SK-N-SH (cell line): ENCODE data around the gene ATF7IP2. TPM values are rescaled to one million over a fixed set of nuclear protein-coding genes. Genes with fewer than 3 reads are reported as not detected.
"Not testable (repeated sequence)": the region's sequence is repeated elsewhere in the genome, so short reads cannot be mapped to it uniquely, and the experiment has no call there.

ENCODE experiments used
- CTCF ChIA-PET: fragments of 300-600, 350-600 bp; formaldehyde crosslinking; extraction: SDS; loops from one replicate; lab custom pipeline; 2021; lab: Yijun Ruan, JAX
- POLR2A ChIA-PET: fragments of 350-600 bp; sonication (Branson Sonifier 250); formaldehyde crosslinking; extraction: SDS; loops from one replicate; lab custom pipeline; 2020; ENCODE audit warnings: antibody characterized with exemption, inconsistent platforms; lab: Yijun Ruan, JAX
- DNase-seq: peaks from one replicate; pipeline ENCODE4 v3.0.0; 2012
- H2AFZ ChIP-seq: fragments of 200-600 bp; sonication (generic); 2 replicates; pipeline ENCODE4 v1.8.1; 2016; ENCODE audit warnings: antibody characterized with exemption, mild to moderate bottlenecking, low read depth
- H3F3A ChIP-seq: fragments of 200-600 bp; sonication (generic); replicated peaks from 2 replicates; pipeline ENCODE3; 2016; ENCODE audit warnings: antibody characterized with exemption, mild to moderate bottlenecking; ENCODE audit not compliant: insufficient read depth
- H3K27ac ChIP-seq, 2 experiments: fragments of 200-500 bp in 1 of 2; fragments of 200-600 bp in 1 of 2; sonication (Bioruptor generic) in 1 of 2; sonication (generic), shearing (Covaris generic) in 1 of 2; 2 replicates each; pipeline versions ENCODE4 v1.5.1 to v1.6.1; 2014 to 2016; ENCODE audit warnings: low read depth in 2 of 2, inconsistent platforms in 1 of 2, low read length in 1 of 2, mild to moderate bottlenecking in 1 of 2, mixed read lengths in 1 of 2
- H3K27me3 ChIP-seq: fragments of 200-600 bp; sonication (generic), shearing (Covaris generic); 2 replicates; pipeline ENCODE4 v1.6.1; 2016; ENCODE audit warnings: mixed run types; ENCODE audit not compliant: insufficient read depth
- H3K36me3 ChIP-seq, 2 experiments: fragments of 200-500 bp in 1 of 2; fragments of 200-600 bp in 1 of 2; sonication (Bioruptor generic) in 1 of 2; sonication (generic) in 1 of 2; replicated peaks in 1 of 2; 2 replicates each; pipeline versions ENCODE3 to v1.5.1; 2014 to 2016; ENCODE audit warnings: low read length in 1 of 2, mild to moderate bottlenecking in 1 of 2; ENCODE audit not compliant: insufficient read depth in 2 of 2, control insufficient read depth in 1 of 2
- H3K4me1 ChIP-seq, 2 experiments: fragments of 200-500 bp in 1 of 2; fragments of 200-600 bp in 1 of 2; sonication (Bioruptor generic) in 1 of 2; sonication (generic), shearing (Covaris generic) in 1 of 2; 2 replicates each; pipeline versions ENCODE4 v1.5.1 to v1.6.1; 2014 to 2016; ENCODE audit warnings: low read depth in 1 of 2, low read length in 1 of 2, mixed run types in 1 of 2; ENCODE audit not compliant: insufficient read depth in 2 of 2, control insufficient read depth in 1 of 2
- H3K4me2 ChIP-seq: fragments of 200-600 bp; sonication (generic), shearing (Covaris generic); 2 replicates; pipeline ENCODE4 v1.6.1; 2017; ENCODE audit warnings: mixed run types
- H3K4me3 ChIP-seq, 2 experiments: fragments of 200-500 bp in 1 of 2; fragments of 200-600 bp in 1 of 2; sonication (Bioruptor generic) in 1 of 2; sonication (generic), shearing (Covaris generic) in 1 of 2; 2 replicates each; pipeline versions ENCODE4 v1.5.1 to v1.8.1; 2014 to 2016; ENCODE audit warnings: low read depth in 2 of 2, inconsistent platforms in 1 of 2, low read length in 1 of 2, mild to moderate bottlenecking in 1 of 2, mixed read lengths in 1 of 2, moderate library complexity in 1 of 2
- H3K79me2 ChIP-seq: fragments of 200-600 bp; sonication (generic); 2 replicates; pipeline ENCODE4 v1.8.1; 2017; ENCODE audit warnings: mild to moderate bottlenecking; ENCODE audit not compliant: insufficient read depth
- H3K9ac ChIP-seq: fragments of 200-600 bp; sonication (generic); 2 replicates; pipeline ENCODE4 v1.6.1; 2017; ENCODE audit warnings: mixed run types
- H3K9me2 ChIP-seq: fragments of 200-600 bp; sonication (generic); 2 replicates; pipeline ENCODE4 v1.6.1; 2017; ENCODE audit warnings: mixed run types
- H3K9me3 ChIP-seq: fragments of 200-600 bp; sonication (generic); 2 replicates; pipeline ENCODE4 v1.6.1; 2017; ENCODE audit warnings: mixed run types, mild to moderate bottlenecking, moderate library complexity
- H4K20me1 ChIP-seq: fragments of 200-600 bp; sonication (generic); 2 replicates; pipeline ENCODE4 v1.6.1; 2017; ENCODE audit warnings: mild to moderate bottlenecking, mixed run types; ENCODE audit not compliant: insufficient read depth
- CTCF ChIP-seq: fragments of 200-600 bp; sonication (generic); IDR thresholded peaks from 2 replicates; pipeline ENCODE4 v1.6.1; 2017; ENCODE audit warnings: antibody characterized with exemption, mild to moderate bottlenecking, moderate library complexity
- ELF1 ChIP-seq: IDR thresholded peaks from 2 replicates; pipeline ENCODE4 v1.4.0; 2012
- EP300 ChIP-seq, 2 experiments: IDR thresholded peaks; 2 replicates each; pipeline versions ENCODE4 v1.4.0 to v1.6.1; 2012; ENCODE audit warnings: borderline replicate concordance in 1 of 2, low read depth in 1 of 2, low read length in 1 of 2
- EZH2phosphoT487 ChIP-seq: fragments of 200-600 bp; sonication (generic); IDR thresholded peaks from 2 replicates; pipeline ENCODE4 v1.6.1; 2017; ENCODE audit warnings: low read depth, mixed run types, mild to moderate bottlenecking, antibody characterized with exemption, moderate library complexity, borderline replicate concordance
- FOSL2 ChIP-seq: IDR thresholded peaks from 2 replicates; pipeline ENCODE4 v1.4.0; 2012; ENCODE audit warnings: low read depth, mild to moderate bottlenecking, moderate library complexity, borderline replicate concordance
- FOXJ3 ChIP-seq: sonication (generic); formaldehyde crosslinking; IDR thresholded peaks from 2 replicates; pipeline ENCODE4 v1.5.1; 2020; ENCODE audit warnings: mild to moderate bottlenecking, missing genetic modification reagents
- GATA2 ChIP-seq: sonication (generic); formaldehyde crosslinking; IDR thresholded peaks from 2 replicates; pipeline ENCODE4 v1.5.0; 2020; ENCODE audit warnings: mild to moderate bottlenecking, missing genetic modification reagents
- JUND ChIP-seq: IDR thresholded peaks from 2 replicates; pipeline ENCODE4 v1.4.0; 2012
- MAX ChIP-seq: IDR thresholded peaks from 2 replicates; pipeline ENCODE4 v1.4.0; 2012; ENCODE audit warnings: low read depth
- MEF2A ChIP-seq: IDR thresholded peaks from 2 replicates; pipeline ENCODE4 v1.4.0; 2012; ENCODE audit warnings: low read depth, borderline replicate concordance
- NRF1 ChIP-seq: IDR thresholded peaks from 2 replicates; pipeline ENCODE4 v1.6.1; 2012; ENCODE audit warnings: low read depth, mild to moderate bottlenecking, low read length
- PBX3 ChIP-seq: IDR thresholded peaks from 2 replicates; pipeline ENCODE4; 2012
- POLR2AphosphoS5 ChIP-seq: IDR thresholded peaks from 2 replicates; pipeline ENCODE4 v1.6.1; 2012; ENCODE audit warnings: low read depth, low read length
- RAD21 ChIP-seq: IDR thresholded peaks from 2 replicates; pipeline ENCODE4 v1.6.1; 2012; ENCODE audit warnings: mild to moderate bottlenecking, low read length
- RXRA ChIP-seq: IDR thresholded peaks from 2 replicates; pipeline ENCODE4 v1.4.0; 2012; ENCODE audit warnings: low read depth, mild to moderate bottlenecking, borderline replicate concordance
- SIN3A ChIP-seq: IDR thresholded peaks from 2 replicates; pipeline ENCODE4 v1.6.1; 2012; ENCODE audit warnings: low read depth, mild to moderate bottlenecking, low read length, moderate library complexity, borderline replicate concordance
- SMC3 ChIP-seq: IDR thresholded peaks from 2 replicates; pipeline ENCODE4 v1.6.1; 2012; ENCODE audit warnings: low read depth, low read length, improper control_type of control experiment
- TCF12 ChIP-seq: IDR thresholded peaks from 2 replicates; pipeline ENCODE4 v1.4.0; 2012
- TEAD4 ChIP-seq: IDR thresholded peaks from 2 replicates; pipeline ENCODE4 v1.4.0; 2012; ENCODE audit warnings: mild to moderate bottlenecking, borderline replicate concordance; ENCODE audit not compliant: insufficient read depth
- ZBTB33 ChIP-seq: IDR thresholded peaks from 2 replicates; pipeline ENCODE4 v1.4.0; 2012; ENCODE audit warnings: low read depth, borderline replicate concordance
- WGBS: methylation state at CpG from one replicate; pipeline ENCODE4 v1.1.6; 2017; ENCODE audit warnings: low lambda C conversion rate; 5-methylcytosine and 5-hydroxymethylcytosine counted together
- polyA plus RNA-seq, 3 experiments: library from polyadenylated mRNA; depleted of rRNA; stranded (reverse); fragments of >200 nt; gene quantifications; 2 replicates each; pipeline ENCODE4 v1.2.3, GENCODE V29; 2012

ATF7IP2 gene
- polyA plus RNA-seq, 1 of the 3 experiments (the other 2 are of a cell fraction): 0.35 TPM

GRCh38 chr16:10466861-10467260, 81.0 kb downstream of the ATF7IP2 start:
- Histone ChIP-seq H3K79me2 (no peaks in the 10 kb centered on the region), H3K27ac (no peak overlapping the region), H2AFZ (no peak overlapping the region), H3K9me2 (no peaks in the 10 kb centered on the region), H3K4me2 (no peak overlapping the region), H3F3A (no peaks in the 10 kb centered on the region), H3K9me3 (no peaks in the 10 kb centered on the region), H3K9ac (no peak overlapping the region), H3K36me3 (no peaks in the 10 kb centered on the region), H3K27me3 (no peaks in the 10 kb centered on the region), H3K4me1 (no peaks in the 10 kb centered on the region), H3K4me3 (no peak overlapping the region), H4K20me1 (no peaks in the 10 kb centered on the region)
- POLR2A ChIA-PET: no interaction called here
- CTCF ChIA-PET: no interaction called here
- DNase-seq: no peak
- TF ChIP-seq SIN3A: no peak
- no peak for TF ChIP-seq SMC3
- TF ChIP-seq MEF2A: no peak
- no peak for TF ChIP-seq FOXJ3 (CRISPR knock-in tag)
- TF ChIP-seq NRF1: no peak
- no peak for TF ChIP-seq JUND

GRCh38 chr16:10476636-10477035, 90.8 kb downstream of the ATF7IP2 start:
- H3K4me3 ChIP-seq, H3K9me3 ChIP-seq, H3K27me3 ChIP-seq, H3K4me1 ChIP-seq, H3K36me3 ChIP-seq, DNase-seq, H3K79me2 ChIP-seq, H2AFZ ChIP-seq, POLR2A ChIA-PET, H3K27ac ChIP-seq, H3F3A ChIP-seq, H3K4me2 ChIP-seq, CTCF ChIA-PET, H4K20me1 ChIP-seq, H3K9me2 ChIP-seq, H3K9ac ChIP-seq: not testable (repeated sequence)
- WGBS: 58% methylated on average over 1 of the region's 1 CpG

GRCh38 chr16:10480151-10480550, 94.3 kb downstream of the ATF7IP2 start:
- ChIA-PET CTCF (no interaction called here), POLR2A (no interaction called here)
- Histone ChIP-seq H2AFZ (no peak overlapping the region), H3F3A (no peaks in the 10 kb centered on the region), H4K20me1 (no peaks in the 10 kb centered on the region), H3K79me2 (no peaks in the 10 kb centered on the region), H3K36me3 (no peaks in the 10 kb centered on the region), H3K4me1 (no peaks in the 10 kb centered on the region), H3K27ac (no peak overlapping the region), H3K9ac (no peak overlapping the region), H3K4me2 (no peak overlapping the region), H3K27me3 (no peaks in the 10 kb centered on the region), H3K9me2 (no peaks in the 10 kb centered on the region), H3K4me3 (no peak overlapping the region), H3K9me3 (no peaks in the 10 kb centered on the region)
- WGBS: 41% methylated on average over 2 of the region's 2 CpGs
- TF ChIP-seq EZH2phosphoT487 (no peak), MAX (no peak), TCF12 (no peak), TEAD4 (no peak), GATA2 (CRISPR knock-in tag) (no peak), EP300 (IDR thresholded peaks at IDR 0.05; ENCODE audit: borderline replicate concordance in 1 of 2, low read depth in 1 of 2, low read length in 1 of 2) (no peak), CTCF (no peak), POLR2AphosphoS5 (no peak), FOSL2 (no peak), ELF1 (no peak), ZBTB33 (no peak), SMC3 (no peak), MEF2A (no peak), PBX3 (no peak), RAD21 (no peak), RXRA (no peak)
- DNase-seq: no peak
